ENCODE measurements around the gene GRID1.

Gene GRID1

DNA sequence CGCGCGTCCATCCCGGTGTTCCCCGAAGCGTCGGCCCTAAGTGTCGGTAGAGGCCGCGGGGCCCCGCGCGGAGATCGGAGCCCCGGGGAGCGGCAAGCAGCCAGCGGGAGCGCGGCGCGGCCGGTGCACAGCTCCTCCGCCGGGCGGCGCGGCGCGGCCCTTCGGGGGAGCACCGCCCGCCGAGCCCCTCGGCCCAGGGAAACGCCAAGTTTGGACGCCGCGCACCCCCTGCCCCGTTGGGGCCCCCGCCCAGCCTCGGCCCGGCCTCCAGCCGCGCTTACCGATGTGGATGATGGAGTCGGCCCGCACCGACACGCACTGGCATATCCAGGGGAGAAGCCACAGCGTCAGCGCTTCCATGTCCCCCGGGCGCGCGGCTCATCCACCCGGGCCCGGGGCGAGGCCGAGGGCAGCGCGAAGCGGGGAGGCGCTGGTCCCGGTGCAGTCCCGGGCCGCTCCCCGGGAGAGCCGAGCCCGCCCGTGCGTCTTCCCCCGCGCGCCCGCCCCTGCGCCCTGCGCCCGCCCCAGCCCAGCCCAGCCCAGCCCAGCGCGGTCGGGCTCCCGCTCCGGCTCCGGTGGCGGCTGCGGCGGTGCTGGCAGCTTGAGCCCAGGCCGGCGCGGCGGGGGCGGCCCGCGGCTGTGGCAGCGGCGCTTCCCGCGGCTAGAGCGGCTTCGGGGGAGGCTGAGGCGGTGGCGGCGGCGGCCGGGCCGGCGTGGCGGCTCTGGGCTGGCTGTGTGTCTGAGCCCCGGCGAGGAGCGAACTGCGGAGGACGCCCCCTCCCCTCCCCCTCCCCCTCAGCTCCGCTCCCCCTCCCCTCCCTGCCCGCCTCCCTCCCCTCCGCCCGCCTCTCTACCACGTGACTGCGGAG lies at the start of gene GRID1:
Gene GRID1 (minus strand): TSS at position 763 of the 869 bp plus-strand sequence.
- Histone ChIP-seq H3K4me3 (ENCODE audit: low read length in 2 of 2) (peak within 1 kb of the TSS; percentile 41 to 55), H3K9me3 (ENCODE audit: control insufficient read depth in 2 of 2, low read length in 2 of 2) (no peaks in the 10 kb centered on the region), H3K9ac (ENCODE audit: low read depth in 1 of 2, low read length in 2 of 2) (no peak within 1 kb of the TSS), H3K36me3 (ENCODE audit: control insufficient read depth in 2 of 2, insufficient read depth in 2 of 2, low read length in 2 of 2) (no peaks in the 10 kb centered on the region), H3K27me3 (ENCODE audit: control insufficient read depth in 2 of 2, insufficient read depth in 2 of 2, low read length in 2 of 2) (peaks cover 32 to 68% of the 10 kb centered on the region in 2 donors), H3K4me1 (ENCODE audit: control insufficient read depth in 2 of 2, insufficient read depth in 2 of 2, low read length in 2 of 2) (peaks cover 0 to 3% of the 10 kb centered on the region in 2 donors), H3K27ac (ENCODE audit: low read depth in 2 of 2, low read length in 2 of 2) (no peak within 1 kb of the TSS)

DNA sequence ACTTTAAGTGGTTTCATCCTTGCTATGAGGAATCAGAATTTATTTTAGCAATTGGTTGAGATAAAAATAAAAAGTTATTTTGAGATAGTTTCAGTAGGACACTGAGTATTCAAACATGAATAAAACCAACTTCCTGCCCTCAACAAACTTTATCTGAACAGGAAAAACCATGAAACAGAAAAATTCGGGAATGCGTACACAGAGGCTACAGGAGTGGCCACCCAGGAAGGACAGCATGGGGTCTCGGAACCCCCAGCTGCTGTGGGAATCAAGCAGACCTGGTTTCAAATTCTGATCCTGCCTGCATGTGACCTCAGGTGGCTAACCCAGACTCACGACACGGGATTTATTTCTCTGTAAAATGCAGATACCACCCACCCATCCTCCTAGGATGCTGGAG lies 49.0 kb upstream of the GRID1 start:
- Histone ChIP-seq H3K36me3 (ENCODE audit: control insufficient read depth in 2 of 2, insufficient read depth in 2 of 2, low read length in 2 of 2) (no peaks in the 10 kb centered on the region), H3K27me3 (ENCODE audit: control insufficient read depth in 2 of 2, insufficient read depth in 2 of 2, low read length in 2 of 2) (no peaks in the 10 kb centered on the region), H3K9ac (ENCODE audit: low read depth in 1 of 2, low read length in 2 of 2) (no peak overlapping the region), H3K4me1 (ENCODE audit: control insufficient read depth in 2 of 2, insufficient read depth in 2 of 2, low read length in 2 of 2) (peaks cover 0 to 8% of the 10 kb centered on the region in 2 donors), H3K4me3 (ENCODE audit: low read length in 2 of 2) (no peak overlapping the region), H3K9me3 (ENCODE audit: control insufficient read depth in 2 of 2, low read length in 2 of 2) (no peaks in the 10 kb centered on the region), H3K27ac (ENCODE audit: low read depth in 2 of 2, low read length in 2 of 2) (no peak overlapping the region)

DNA sequence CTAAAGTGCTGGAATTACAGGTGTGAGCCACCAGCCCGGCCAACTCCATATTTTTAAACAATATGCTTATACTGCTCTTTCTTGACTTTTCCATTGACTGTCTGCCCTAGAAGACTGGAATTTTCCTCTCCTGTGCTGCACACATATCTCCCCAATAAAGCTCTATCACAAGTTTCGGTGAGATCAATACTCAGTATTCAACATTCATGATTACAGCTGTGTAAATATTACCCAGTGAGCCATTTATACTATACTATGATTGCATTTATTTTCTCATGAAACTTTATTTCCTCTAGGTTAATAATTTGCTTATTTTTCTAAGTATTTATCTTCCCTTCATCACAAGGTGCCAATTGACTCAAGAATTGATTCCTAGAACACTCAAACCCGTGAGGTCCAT lies 48.5 kb upstream of the GRID1 start:
- peaks cover 0 to 8% of the 10 kb centered on the region in 2 donors for H3K4me1 ChIP-seq (ENCODE audit: control insufficient read depth in 2 of 2, insufficient read depth in 2 of 2, low read length in 2 of 2)
- H3K27ac ChIP-seq (ENCODE audit: low read depth in 2 of 2, low read length in 2 of 2), result no peak overlapping the region
- no peak overlapping the region for H3K9ac ChIP-seq (ENCODE audit: low read depth in 1 of 2, low read length in 2 of 2)

DNA sequence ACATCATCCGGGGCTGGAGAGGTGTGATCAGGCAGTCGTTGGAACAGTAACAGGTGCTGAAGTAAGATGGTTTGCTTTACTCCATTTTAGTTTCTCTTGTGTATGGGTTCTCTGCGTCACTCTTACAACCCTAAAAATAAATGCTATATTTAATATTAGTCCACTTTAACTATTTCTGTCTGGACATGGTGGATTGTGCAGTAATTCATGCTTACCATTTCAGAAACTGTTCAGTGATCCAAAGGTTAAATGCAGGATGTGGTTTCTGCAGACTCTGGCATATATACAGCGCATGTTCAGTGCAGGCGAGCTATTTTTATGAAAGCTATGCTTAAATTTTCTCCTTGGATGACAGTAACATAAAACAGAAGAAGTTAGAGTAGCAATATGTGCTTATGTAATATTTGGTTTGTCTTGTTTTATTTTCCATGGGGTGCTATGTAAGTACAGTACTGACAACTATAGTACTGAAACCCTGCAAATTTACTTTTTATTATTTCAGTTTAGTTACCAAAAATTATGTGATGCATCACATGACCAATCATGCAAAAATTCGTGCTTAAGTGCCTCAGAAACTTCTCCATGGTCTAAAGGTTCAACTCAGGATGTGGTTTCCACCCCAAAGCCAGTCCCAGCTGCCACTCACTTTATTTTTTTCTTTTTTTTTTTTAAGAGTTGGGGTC lies 46.6 kb upstream of the GRID1 start:
- Histone ChIP-seq H3K4me1 (ENCODE audit: control insufficient read depth in 2 of 2, insufficient read depth in 2 of 2, low read length in 2 of 2) (peaks cover 0 to 8% of the 10 kb centered on the region in 2 donors), H3K27ac (ENCODE audit: low read depth in 2 of 2, low read length in 2 of 2) (no peak overlapping the region), H3K36me3 (ENCODE audit: control insufficient read depth in 2 of 2, insufficient read depth in 2 of 2, low read length in 2 of 2) (no peaks in the 10 kb centered on the region), H3K4me3 (ENCODE audit: low read length in 2 of 2) (peak overlapping the region in 1 of 2 donors; percentile 11), H3K27me3 (ENCODE audit: control insufficient read depth in 2 of 2, insufficient read depth in 2 of 2, low read length in 2 of 2) (no peaks in the 10 kb centered on the region), H3K9ac (ENCODE audit: low read depth in 1 of 2, low read length in 2 of 2) (no peak overlapping the region), H3K9me3 (ENCODE audit: control insufficient read depth in 2 of 2, low read length in 2 of 2) (no peaks in the 10 kb centered on the region)

More for the DNA sequence above, 48.5 kb upstream of the GRID1 start:
- Histone ChIP-seq H3K27me3 (ENCODE audit: control insufficient read depth in 2 of 2, insufficient read depth in 2 of 2, low read length in 2 of 2) (no peaks in the 10 kb centered on the region), H3K36me3 (ENCODE audit: control insufficient read depth in 2 of 2, insufficient read depth in 2 of 2, low read length in 2 of 2) (no peaks in the 10 kb centered on the region), H3K9me3 (ENCODE audit: control insufficient read depth in 2 of 2, low read length in 2 of 2) (no peaks in the 10 kb centered on the region), H3K4me3 (ENCODE audit: low read length in 2 of 2) (no peak overlapping the region)

DNA sequence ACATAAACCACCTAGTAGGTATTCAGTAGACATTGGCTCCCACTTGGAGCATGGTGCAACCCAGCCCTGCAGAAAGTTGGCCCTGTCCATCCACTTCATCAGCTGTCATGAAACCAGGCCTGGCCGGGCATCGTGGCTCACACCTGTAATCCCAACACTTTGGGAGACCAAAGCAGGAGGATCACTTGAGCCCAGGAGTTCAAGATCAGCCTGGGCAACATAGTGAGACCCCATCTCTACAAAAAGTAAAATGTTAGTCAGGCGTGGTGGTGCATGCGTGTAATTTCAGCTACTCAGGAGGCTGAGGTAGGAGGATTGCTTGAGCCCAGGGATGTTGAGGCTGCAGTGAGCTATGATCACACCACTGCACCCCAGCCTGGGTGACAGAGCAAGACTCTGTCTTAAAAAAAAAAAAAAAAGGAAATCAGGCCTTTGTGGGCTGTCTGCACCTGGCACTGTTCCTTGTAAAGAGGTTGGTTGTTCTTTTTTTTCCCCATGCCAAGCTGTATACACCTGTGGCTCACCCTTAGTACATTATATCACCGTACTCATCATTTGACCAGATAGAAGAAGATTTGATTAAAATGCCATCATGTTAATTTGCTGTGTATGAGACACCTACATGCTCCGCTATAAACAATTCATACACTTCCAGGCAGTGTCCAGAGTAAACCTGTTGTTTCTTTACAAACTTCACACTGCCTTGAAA lies 45.4 kb upstream of the GRID1 start:
- Histone ChIP-seq H3K27ac (ENCODE audit: low read depth in 2 of 2, low read length in 2 of 2) (peak overlapping the region in 1 of 2 donors; percentile 19), H3K9ac (ENCODE audit: low read depth in 1 of 2, low read length in 2 of 2) (no peak overlapping the region), H3K36me3 (ENCODE audit: control insufficient read depth in 2 of 2, insufficient read depth in 2 of 2, low read length in 2 of 2) (no peaks in the 10 kb centered on the region), H3K4me3 (ENCODE audit: low read length in 2 of 2) (peak overlapping the region in 1 of 2 donors; percentile 17), H3K9me3 (ENCODE audit: control insufficient read depth in 2 of 2, low read length in 2 of 2) (no peaks in the 10 kb centered on the region), H3K4me1 (ENCODE audit: control insufficient read depth in 2 of 2, insufficient read depth in 2 of 2, low read length in 2 of 2) (peaks cover 0 to 8% of the 10 kb centered on the region in 2 donors), H3K27me3 (ENCODE audit: control insufficient read depth in 2 of 2, insufficient read depth in 2 of 2, low read length in 2 of 2) (no peaks in the 10 kb centered on the region)

DNA sequence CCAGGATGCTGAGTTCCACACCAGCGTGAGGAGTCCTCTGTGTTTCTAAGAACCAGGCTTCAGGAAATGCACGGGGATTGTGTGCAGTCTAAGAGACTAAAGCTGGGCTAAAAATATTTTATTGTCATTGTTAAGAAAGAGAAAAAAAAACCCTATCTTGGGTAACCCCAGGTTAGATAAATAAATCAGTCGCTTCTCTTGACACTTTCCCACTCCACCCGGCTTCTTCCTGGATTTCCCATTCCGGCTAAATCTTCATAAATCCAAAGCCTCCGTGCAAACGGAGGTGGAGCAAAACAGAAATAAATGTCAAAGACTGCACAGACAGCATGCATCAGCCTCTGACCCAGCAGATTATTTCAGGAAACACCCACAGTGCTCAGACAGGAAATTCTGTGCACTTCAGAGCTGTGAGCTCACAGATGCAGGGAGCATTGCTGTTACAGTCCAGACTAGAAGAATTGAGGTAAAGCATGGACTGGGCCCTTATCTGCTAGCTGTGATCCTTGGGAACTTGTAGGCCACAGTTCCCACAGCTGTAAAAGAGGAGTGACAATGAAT lies 44.8 kb upstream of the GRID1 start:
- no peak overlapping the region for H3K9ac ChIP-seq (ENCODE audit: low read depth in 1 of 2, low read length in 2 of 2)
- H3K27ac ChIP-seq (ENCODE audit: low read depth in 2 of 2, low read length in 2 of 2), result peak overlapping the region; percentile 4 to 26
- H3K27me3 ChIP-seq (ENCODE audit: control insufficient read depth in 2 of 2, insufficient read depth in 2 of 2, low read length in 2 of 2), result no peaks in the 10 kb centered on the region
- H3K36me3 ChIP-seq (ENCODE audit: control insufficient read depth in 2 of 2, insufficient read depth in 2 of 2, low read length in 2 of 2), result no peaks in the 10 kb centered on the region
- peak overlapping the region in 1 of 2 donors; percentile 17 for H3K4me3 ChIP-seq (ENCODE audit: low read length in 2 of 2)
- H3K9me3 ChIP-seq (ENCODE audit: control insufficient read depth in 2 of 2, low read length in 2 of 2), result no peaks in the 10 kb centered on the region
- H3K4me1 ChIP-seq (ENCODE audit: control insufficient read depth in 2 of 2, insufficient read depth in 2 of 2, low read length in 2 of 2), result peaks cover 0 to 8% of the 10 kb centered on the region in 2 donors

DNA sequence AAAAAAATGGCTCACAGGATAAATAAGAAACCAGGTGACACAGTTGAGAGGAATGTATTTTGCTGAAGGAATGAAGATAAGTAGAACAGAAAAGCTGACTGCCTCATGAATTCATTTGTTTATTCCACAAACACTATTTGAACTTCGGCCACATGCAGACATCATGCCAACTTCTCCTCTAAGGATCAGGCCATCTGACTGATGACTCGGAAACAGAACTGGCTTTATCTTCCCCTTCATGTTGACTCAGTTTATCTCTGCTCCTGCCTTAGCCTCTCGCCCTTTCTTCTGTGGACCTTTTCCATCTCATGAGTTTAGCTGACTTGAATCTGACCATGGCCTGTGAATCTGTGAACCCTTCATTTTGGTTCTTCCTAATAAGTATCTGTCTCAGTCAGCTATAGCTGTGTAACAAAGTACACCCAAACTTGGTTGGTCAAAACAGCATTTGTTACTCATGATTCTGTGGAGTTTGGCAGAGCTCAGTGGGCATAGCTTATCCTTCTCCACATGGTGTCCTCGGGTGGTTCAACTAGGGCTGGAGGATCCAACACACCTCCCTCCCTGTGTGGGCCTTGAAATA lies 44.0 kb upstream of the GRID1 start:
- no peak overlapping the region for H3K9ac ChIP-seq (ENCODE audit: low read depth in 1 of 2, low read length in 2 of 2)
- no peaks in the 10 kb centered on the region for H3K27me3 ChIP-seq (ENCODE audit: control insufficient read depth in 2 of 2, insufficient read depth in 2 of 2, low read length in 2 of 2)
- H3K9me3 ChIP-seq (ENCODE audit: control insufficient read depth in 2 of 2, low read length in 2 of 2), result no peaks in the 10 kb centered on the region
- no peaks in the 10 kb centered on the region for H3K36me3 ChIP-seq (ENCODE audit: control insufficient read depth in 2 of 2, insufficient read depth in 2 of 2, low read length in 2 of 2)
- no peak overlapping the region for H3K4me3 ChIP-seq (ENCODE audit: low read length in 2 of 2)
- peak overlapping the region; percentile 4 to 26 for H3K27ac ChIP-seq (ENCODE audit: low read depth in 2 of 2, low read length in 2 of 2)
- H3K4me1 ChIP-seq (ENCODE audit: control insufficient read depth in 2 of 2, insufficient read depth in 2 of 2, low read length in 2 of 2), result peaks cover 0 to 8% of the 10 kb centered on the region in 2 donors

DNA sequence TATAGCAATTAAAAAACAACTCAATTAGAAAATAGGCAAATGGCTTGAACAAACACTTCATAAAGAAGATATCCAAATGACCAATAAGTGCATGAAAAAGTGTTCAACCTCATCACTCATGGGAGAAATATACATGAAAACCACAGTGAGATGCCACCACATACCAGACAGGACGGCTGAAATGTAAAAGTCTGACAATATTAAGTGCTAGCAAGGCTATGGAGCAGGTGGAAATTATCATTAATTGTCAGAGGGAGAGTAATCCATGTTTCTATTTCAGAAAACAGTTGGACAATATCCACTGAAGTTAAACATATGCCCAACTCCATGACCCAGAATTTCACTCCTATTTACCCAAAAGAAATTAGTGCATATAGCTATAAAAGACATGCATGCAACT lies 42.6 kb upstream of the GRID1 start:
- Histone ChIP-seq H3K9me3 (ENCODE audit: control insufficient read depth in 2 of 2, low read length in 2 of 2) (no peaks in the 10 kb centered on the region), H3K9ac (ENCODE audit: low read depth in 1 of 2, low read length in 2 of 2) (no peak overlapping the region), H3K4me1 (ENCODE audit: control insufficient read depth in 2 of 2, insufficient read depth in 2 of 2, low read length in 2 of 2) (peaks cover 0 to 8% of the 10 kb centered on the region in 2 donors), H3K27me3 (ENCODE audit: control insufficient read depth in 2 of 2, insufficient read depth in 2 of 2, low read length in 2 of 2) (no peaks in the 10 kb centered on the region), H3K36me3 (ENCODE audit: control insufficient read depth in 2 of 2, insufficient read depth in 2 of 2, low read length in 2 of 2) (no peaks in the 10 kb centered on the region), H3K4me3 (ENCODE audit: low read length in 2 of 2) (no peak overlapping the region), H3K27ac (ENCODE audit: low read depth in 2 of 2, low read length in 2 of 2) (no peak overlapping the region)

DNA sequence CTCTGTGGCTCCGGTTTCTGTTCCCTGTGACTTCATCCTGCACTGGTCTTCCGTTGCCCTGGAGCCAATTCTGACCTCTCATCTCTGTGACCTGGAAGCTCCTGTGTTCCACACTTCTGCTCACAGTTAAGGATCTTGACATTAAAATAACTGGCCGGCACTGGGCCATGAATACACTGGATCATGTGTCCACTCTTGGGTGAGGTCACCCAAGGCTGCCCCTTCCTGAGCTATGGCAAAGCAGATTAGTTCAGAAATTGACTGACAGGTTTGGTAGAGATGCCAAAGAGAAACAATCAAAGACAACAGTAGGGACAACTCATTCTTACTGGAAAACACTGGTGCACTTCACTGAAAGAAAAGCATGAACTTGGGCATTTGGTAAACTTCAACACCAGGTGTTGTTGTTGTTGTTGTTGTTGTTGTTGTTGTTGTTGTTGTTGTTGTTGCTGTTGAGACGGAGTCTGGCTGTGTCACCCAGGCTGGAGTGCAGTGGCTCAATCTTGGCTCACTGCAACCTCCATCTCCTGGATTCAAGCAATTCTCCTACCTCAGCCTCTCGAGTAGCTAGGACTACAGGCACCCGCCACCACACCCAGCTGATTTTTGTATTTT lies 36.7 kb upstream of the GRID1 start:
- Histone ChIP-seq H3K27me3 (ENCODE audit: control insufficient read depth in 2 of 2, insufficient read depth in 2 of 2, low read length in 2 of 2) (no peaks in the 10 kb centered on the region), H3K36me3 (ENCODE audit: control insufficient read depth in 2 of 2, insufficient read depth in 2 of 2, low read length in 2 of 2) (no peaks in the 10 kb centered on the region), H3K27ac (ENCODE audit: low read depth in 2 of 2, low read length in 2 of 2) (no peak overlapping the region), H3K9ac (ENCODE audit: low read depth in 1 of 2, low read length in 2 of 2) (no peak overlapping the region), H3K4me3 (ENCODE audit: low read length in 2 of 2) (no peak overlapping the region), H3K9me3 (ENCODE audit: control insufficient read depth in 2 of 2, low read length in 2 of 2) (no peaks in the 10 kb centered on the region), H3K4me1 (ENCODE audit: control insufficient read depth in 2 of 2, insufficient read depth in 2 of 2, low read length in 2 of 2) (peaks cover 9 to 16% of the 10 kb centered on the region in 2 donors)
